GM19240 (cell line): ENCODE measurements around the gene HOXB2.
"Not testable (repeated sequence)": the region's sequence is repeated elsewhere in the genome, so short reads cannot be mapped to it uniquely, and the experiment has no call there.

ENCODE experiments used
- DNase-seq: peaks from one replicate; pipeline ENCODE4 v3.0.0; 2011; ENCODE audit warnings: low spot score; ENCODE audit not compliant: insufficient read length

Gene HOXB2

DNA sequence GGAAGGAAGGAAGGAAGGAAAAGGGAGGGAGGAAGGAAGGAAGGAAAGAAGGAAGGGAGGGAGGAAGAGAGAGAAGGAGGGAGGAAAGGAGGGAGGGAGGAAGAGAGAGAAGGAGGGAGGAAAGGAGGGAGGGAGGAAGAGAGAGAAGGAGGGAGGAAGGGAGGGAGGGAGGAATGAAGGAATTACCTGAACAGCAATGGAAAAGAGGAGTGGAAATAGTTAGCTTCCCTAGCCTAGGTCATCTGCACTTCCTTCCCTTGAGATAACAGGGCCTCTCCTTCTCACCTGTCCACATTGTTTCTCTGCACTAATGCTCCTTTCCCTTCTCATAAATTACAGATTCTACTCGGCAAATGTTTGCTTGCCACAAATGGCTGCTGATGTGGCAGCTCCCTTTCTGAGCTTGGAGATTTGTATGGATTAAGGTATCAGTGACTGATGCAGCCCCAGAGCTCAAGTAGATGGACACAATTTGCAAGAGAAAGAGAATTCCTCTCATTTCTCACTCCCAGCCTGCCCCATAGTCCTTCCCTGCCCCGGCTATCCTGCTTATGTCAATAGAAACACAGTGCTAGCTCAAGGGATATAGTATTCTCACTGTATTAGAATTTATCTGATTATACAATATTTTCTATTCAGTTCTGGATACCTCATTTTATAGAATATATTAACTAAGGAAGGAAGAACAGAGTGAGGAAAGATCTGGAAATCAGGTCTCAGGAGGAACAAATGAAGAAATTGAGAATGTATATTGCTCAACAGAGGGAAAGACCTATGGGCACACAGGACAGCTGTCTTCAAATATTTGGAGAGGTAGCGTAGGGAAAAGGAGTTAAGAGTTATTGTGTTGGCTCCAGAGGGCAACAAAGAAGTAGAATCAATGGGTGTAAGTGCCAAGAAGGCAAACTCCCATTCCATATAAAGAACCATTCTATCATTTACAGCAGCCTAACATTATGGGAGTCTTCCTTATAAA is 28.7 kb downstream of the HOXB2 start:
- no peak for DNase-seq

DNA sequence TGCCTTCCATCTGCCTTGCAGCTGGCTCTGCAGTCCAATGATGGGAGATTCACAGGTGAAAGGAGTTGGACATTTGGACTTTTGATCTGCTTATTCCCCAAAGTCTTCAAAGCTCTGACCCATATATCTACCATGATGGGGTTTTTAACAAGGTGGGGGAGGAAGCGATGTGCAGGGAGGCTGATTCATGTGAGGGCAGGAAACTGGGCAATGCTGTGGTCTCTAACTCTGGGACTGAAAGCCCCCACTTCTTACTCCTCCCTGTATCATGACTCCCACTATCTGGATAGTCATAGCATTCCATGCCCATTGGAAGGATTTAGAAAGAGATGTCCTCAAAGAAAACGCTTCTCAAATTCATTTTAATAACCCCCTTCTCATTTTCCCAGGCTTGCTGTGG is 30.4 kb downstream of the HOXB2 start:
- DNase-seq, result no peak

DNA sequence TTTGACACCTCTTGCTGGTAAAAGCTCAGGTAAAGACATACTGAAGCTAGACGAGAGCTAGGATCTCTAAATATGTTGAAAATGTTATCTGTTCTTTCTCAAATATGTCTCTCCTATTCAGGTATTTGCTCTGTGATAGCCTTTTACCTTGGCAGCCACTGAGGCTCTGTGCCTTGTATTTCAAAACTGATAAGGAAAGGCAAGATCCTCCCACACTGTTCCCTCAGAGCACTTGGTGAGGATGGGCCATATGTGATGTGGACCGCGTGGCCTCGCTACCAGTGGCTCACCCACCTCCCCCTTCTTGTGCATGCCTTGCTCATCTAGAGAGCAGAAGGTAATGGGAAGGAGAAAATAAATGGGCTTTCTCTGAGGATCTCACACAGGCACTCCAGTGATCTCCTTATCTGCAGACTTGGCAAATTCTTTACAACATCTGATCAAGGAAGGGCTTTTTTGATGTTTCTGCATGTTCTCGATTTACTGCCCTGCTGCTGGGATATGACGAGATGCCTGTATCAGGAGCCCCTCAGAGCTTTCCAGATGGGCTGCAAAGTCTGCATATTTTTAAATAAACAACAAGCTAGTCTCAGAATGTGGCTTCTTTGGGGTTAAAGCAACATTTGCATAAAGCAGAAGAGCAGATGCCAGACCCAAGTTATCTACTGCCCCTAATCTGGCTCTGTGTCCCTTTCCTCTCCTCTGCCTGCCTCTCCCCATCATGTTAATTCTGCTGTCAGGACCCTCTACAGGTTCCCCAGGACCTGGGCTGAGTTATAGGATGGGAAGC is 31.0 kb downstream of the HOXB2 start:
- no peak for DNase-seq

DNA sequence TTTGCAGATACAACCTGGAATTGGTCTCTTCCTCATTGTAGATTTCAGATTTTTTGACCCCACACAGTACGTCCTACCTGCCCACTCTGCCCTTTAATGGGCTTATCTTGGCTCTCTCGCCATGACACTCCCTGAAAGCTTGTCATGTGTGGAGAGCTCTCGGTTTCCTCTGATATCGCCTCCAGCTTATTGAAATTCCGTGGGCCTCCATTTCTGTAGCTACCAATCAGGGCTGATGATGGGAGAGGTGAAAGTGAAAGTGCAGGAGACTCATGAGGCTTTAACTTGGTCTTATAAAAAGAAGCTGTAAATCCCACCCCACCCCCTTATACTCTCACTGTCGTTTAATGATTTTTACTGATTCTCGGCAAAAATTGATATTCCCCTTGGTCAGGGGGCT is 31.8 kb downstream of the HOXB2 start:
- no peak for DNase-seq

DNA sequence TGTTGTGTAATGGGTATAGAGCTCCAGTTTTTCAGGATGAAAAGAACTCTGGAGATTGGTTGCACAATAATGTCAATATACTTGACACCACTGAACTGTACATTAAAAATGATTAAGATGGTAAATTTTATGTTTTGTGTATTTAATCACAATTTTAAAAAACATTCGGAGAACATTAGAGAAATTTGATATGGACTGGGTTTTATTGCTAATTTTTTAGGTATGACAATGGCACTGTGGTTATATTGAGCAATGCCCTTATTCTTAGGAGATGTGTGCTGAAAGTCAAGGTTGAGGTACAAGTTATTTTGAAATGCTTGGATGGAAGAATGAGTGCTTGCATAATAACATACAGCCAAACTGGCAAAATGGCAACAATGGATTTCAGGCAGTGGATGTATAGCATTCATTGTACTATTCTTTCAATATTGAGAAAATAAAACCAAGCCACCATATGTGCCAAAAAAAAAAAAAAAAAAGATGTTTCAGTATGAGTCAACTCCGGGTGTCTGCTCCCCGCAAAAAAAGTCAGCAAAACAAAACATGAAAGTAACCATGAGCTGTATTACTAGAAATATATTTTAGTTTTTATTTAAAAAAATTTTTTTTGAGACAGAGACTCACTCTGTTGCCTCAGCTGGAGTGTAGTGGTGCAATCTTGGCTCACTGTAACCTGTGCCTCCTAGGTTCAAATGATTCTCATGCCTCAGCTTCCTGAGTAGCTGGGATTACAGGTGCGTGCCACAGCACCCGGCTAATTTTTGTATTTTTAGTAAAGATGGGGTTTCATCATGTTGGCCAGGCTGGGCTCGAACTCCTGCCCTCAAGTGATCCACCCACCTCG is 33.9 kb downstream of the HOXB2 start:
- no peak for DNase-seq

DNA sequence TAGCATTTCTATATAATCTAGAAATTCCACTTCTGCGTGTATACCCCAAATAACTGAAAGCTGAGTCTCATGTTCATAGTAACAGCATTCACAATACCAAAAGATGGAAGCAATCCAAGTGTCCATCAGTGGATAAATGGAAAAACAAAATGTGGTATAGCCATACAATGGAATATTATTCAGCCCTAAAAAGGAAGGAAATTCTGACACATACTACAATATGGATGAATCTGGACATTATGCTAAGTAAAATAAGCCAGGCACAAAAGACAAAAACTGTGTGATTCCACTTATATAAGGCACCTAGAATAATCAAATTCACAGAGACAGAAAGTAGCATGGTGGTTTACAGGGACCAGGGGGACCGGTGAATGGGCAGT is 34.5 kb downstream of the HOXB2 start:
- no peak for DNase-seq

DNA sequence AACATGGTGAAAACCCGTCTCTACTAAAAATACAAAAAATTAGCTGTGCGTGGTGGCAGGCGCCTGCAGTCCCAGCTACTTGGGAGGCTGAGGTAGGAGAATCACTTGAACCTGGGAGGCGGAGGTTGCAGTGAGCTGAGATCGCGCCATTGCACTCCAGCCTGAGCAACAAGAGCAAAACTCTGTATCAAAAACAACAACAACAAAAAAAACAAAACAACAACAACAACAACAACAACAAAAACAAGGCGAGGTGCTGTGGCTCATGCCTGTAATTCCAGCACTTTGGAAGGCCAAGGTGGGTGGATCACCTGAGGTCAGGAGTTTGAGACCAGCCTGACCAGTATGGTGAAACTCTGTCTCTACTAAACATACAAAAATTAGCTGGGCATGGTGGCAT is 35.2 kb downstream of the HOXB2 start:
- not testable (repeated sequence) for DNase-seq

DNA sequence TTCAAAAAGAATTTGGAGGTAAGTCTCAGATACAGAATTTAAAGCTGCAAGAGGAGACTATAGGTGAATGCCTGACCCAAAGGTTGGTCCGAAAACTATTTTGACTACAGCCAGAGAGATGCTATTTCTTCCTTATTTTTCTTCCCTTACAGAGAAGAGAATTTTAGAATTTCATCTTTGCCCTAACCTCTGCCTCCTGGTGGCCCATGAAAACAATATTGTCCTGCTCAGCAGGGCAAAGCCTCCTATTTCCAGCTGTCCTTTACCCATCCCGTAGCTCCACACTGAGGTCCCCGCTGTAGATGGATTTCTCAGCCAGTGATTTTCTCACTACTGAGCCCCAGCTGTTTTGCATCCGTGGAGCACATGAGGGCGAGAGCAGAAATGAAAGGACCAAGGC is 38.7 kb downstream of the HOXB2 start:
- no peak for DNase-seq

DNA sequence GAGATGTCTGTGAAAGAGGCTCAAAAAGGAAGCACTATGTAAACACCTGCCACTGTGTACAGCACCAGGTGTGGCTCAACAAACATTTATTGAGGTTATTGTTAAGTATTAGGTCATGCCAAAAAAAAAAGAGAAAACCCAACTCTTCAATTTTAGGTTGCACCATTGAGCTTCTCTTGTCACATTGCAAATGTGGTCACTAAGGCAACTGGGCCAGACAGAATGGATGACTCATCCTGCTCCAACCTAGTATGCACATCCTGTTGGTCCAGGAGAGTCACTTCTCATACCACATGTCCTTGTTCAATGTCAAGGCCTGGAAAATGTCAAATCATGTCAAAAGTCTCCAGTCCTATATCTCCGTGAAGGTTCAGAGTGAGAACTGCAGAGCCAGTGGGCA is 39.1 kb downstream of the HOXB2 start:
- DNase-seq, result peak; percentile 45

DNA sequence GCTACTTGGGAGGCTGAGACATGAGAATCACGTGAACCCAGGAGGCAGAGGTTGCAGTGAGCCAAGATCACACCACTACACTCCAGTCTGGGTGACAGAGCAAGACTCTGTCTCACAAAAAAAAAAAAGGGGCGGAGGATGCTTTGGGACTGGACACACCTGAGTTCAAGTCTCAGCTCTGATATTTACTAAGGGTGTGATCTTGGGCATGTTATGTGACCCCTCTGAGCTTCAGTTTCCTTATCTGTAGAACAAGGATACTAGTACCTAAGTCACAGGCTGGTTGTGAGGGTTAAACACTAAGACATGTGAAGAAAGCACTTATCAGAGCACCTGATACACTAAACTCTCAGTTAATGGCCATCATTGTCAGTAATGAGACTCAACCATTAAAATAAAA is 40.0 kb downstream of the HOXB2 start:
- DNase-seq, result no peak

DNA sequence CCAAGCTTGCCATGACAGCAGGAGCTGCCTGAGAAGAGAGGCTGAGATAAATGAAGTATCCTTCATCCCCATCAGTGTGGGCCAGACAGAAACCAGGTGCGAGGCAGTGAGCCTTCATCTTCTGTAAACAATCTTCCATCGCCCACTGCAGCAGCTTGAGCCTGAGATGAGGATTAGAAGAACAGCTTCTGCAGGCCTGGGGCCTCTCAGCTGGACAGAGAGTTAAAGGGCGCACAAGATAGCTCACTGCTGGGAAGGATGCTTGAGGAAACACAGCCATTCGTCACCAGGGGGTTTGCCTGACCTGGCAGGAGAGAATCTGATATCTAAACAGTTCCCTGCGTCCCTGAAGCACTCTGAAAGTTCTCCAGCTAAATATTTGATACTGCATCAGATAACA is 41.2 kb downstream of the HOXB2 start:
- DNase-seq, result no peak

DNA sequence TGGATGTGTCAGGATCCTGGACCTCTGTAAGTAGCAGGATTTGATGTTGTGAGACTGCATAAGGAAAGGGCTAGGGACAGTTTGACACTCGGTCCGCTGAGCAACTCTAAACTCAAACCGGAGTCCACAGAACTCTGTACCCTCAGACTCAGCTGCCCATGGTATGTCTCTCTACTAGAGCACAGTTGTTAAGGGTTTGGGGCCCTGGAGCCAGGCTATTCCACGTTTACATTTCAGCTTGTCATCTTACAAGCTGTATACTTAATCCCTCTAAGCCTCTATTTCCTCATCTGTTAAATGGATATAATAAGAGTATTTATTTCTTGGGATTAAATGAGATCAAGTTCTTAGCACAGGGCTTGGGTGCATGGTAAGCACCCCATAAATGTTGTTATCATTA is 42.0 kb downstream of the HOXB2 start:
- DNase-seq, result no peak

DNA sequence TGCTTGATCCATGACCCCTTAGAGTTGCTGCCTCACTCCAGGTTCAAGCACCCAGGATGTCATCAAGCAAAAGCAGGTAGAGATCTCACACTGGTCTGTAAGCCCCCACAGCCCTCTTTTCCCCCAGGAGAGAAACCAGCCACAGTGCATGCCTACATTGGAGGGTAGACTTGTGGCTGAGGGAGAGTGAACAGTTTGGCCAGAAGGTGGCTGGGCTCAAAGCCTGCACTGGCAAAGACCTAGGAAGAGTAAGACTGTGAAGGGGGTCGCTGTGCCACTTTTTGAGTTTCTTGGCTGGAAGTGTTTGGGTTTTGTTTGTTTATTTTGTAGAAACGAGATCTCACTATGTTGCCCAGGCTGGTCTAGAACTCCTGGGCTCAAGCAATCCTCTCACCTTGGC is 42.6 kb downstream of the HOXB2 start:
- no peak for DNase-seq

DNA sequence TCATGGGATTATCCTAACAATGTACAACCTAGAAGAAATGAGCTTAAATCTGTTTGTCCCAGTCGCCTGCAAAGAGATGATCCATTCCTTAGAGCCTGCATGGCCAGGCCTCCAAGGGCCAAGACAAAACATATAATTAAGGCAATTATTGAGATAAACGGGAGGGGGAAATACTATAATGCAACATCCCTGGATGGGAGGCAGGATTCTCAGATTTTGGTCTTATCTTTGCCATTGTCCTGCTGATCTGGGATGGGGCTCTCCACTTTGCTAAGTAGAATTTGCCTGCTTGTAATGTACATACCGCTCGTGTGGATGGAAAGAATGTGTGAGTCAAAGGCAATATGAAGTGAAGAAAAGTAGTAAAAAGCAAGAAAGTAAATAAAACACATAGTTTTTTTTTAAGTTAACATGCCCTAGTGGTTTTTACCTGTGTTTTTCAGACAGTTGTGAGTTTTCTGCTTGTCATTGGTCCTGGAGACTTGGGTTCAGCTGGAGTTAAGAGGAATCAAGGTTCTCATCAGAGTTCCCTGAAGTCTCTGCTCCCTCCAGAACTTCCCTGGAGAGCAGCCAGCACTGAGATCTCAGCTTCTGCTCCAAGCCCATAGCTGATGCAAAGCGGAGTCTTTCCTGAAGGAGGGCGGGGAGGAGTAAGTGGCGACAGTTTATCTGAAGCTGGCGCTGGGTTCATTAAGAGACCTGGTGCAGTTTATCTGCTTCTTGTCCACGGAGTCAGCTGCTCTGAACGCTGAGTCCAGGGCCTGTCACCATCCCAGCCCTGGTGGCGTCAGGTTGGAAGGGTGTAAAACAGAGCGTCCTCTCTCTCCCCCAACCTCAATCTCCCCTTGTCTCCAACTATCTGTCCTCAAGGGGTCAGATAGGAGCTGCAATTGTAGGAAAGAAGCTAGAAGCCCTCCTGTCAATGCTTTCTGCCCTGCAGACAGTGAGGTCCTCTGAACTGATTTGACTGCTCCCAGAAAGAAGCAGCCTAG is 44.2 kb downstream of the HOXB2 start:
- no peak for DNase-seq

DNA sequence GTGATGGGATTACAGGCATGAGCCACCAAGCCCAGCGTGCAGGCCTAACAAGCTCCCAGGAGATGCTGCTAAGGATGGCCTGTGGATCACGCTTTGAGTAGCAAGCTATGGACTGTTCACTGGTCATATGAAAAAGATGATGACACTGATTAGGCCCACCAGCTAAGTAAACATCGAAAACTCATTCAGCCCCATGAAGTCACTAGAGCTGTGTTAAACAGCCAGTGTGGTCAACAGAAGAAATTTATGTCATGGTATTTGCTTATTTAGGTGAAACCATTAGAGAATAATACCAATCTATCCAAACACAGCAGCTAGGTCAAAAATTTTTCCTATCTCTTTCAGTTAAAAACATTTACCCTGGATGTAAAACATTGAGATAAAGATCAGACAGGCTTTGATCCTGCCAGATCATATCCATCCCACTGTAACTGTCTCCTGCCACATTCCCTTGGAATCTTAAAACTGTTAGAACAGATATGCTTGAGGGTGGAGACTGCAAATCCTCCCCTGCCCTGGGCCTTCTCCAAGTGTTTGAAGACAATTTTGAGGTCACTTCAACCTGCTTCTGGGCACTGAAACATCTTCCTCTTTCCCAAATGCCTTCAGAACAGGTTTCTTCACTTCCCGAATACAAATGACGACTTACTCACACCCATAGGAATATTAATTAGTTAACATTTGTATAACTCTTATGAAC is 45.0 kb downstream of the HOXB2 start:
- no peak for DNase-seq

DNA sequence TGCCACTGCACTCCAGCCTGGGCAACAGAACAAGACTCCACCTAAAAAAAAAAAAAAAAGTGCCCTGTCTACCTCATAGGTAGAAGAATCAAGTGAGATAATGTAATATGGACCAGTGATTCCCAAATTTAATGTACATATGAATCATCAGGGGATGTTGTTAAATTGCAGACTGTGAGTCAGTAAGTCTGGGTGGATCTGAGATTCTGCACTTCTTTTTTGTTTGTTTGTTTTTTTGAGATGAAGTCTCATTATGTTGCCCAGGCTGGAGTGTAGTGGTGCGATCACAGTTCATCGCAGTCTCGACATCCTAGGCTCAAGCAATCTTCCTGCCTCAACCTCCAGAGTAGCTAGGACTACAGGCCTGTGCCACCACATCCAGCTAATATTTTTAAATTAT is 45.7 kb downstream of the HOXB2 start:
- no peak for DNase-seq

DNA sequence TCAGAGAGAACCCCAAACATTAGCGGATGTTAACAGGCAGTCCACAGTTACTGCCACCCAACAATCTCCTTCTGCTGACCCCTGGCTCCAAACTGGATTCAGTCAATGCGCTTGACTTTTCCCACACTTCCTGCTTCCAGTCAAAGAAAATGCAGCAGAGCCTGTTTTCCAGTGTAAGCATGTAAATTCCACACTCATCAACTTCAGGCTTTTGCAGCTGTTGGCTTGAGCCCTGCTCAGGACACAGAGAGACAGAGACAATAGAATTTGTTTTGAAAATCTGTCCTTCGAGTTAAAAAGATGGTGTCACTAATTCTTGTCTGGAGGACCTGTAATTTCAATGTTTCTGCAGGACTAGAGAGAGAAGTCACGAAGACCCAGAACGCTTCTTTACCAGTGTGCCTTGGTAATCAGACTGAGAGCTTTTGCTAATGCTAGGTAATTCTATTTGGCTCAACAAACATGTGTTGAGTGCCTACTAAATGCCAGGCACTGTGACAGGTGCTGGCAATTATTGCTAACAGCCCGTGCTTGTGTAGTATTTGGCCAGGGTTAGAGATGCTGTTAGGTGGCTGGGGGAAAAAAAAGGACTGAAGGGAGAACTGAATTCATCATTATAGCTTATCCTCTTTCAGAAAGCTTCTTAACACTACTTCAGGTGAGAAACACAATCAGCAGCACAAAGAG is 46.6 kb downstream of the HOXB2 start:
- no peak for DNase-seq

DNA sequence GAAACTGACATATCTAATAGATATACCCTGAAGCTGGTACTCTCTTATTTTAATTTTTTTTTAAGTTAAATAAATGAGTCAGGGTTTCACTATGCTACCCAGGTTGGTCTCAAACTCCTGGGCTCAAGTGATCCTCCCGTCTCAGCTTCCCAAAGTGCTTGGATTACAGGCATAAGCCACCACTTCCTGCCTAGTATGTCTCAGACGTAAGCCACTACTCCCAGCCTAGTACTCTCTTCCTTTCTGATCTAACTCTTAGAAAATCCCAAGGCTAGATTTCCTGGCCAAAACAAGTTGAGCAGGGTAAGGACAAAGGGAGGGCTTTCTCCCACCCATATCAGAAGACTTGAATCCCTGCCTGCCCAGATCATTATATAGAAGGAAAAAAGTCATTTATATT is 47.8 kb downstream of the HOXB2 start:
- DNase-seq, result no peak

DNA sequence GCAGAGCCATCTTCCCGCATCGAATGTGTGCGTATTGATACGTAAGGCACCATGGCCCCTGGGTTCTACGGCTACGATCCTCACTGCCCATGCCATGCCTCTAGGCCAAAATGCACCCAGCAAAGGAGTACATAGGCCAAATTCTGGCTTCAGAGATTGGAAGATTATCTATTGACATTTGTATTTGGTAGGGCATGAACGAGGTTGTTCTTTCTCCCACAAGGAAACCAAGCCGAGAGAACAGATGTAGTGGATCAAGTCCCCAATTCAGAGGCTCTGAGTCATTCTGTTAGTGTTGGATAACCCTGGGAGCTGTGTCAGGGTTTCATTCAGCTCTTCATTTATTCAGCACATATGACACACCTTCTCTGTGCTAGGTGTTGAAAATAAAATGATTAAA is 50.6 kb downstream of the HOXB2 start:
- DNase-seq, result no peak
